ENCODE results near the gene LHCGR.

Gene LHCGR

DNA sequence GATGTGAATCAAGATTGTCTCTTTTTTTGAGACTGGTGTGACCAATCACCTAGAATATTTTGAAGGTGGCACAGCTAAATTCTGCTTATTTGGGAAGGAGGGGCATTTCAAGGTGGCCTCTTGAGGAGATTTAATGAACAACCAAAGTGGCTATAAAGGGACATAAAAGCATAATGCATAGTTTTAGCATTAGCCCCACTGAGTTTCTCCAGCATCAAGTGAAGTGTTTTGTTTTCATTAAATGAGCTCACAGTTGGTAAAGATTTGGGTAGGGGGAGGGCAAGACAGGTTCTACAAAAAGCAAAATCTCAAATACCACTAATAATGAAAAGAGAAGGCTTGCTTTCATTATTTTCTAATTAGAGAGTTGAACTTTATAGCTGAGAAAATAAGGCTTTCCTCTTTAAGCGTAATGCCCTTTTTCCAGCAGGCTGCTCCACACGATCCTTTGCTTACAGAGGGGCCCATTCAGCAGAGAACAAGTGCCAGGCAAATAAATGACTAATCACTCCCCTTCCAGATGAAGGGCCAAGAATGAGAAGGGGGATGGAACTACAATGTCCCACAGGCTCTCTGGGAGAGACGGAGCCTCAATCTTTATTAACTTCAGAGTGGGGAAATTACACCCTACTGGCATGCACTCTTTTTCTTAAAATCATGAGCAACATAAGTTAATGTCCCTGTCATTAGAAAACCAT lies 35.9 kb downstream of the LHCGR start:
- Histone ChIP-seq H3K9me3 (ENCODE audit: control extremely low read depth in 1 of 5, control insufficient read depth in 4 of 5, insufficient read depth in 2 of 5, low read depth in 1 of 5, low read length in 4 of 5) (no peaks in the 10 kb centered on the region), H3K4me3 (ENCODE audit: control insufficient read depth in 1 of 7, extremely low read depth in 1 of 7, insufficient read depth in 4 of 7, low read depth in 2 of 7, low read length in 6 of 7) (no peak overlapping the region), H3K4me1 (ENCODE audit: control extremely low read depth in 1 of 4, control insufficient read depth in 4 of 4, insufficient read depth in 4 of 4, low read length in 3 of 4) (peaks cover 0 to 2% (median 0%) of the 10 kb centered on the region in 4 experiments), H3K36me3 (ENCODE audit: control insufficient read depth in 4 of 4, insufficient read depth in 4 of 4, low read length in 3 of 4) (no peaks in the 10 kb centered on the region), H3K27me3 (replicated peaks in 2 of 5; ENCODE audit: control insufficient read depth in 4 of 5, insufficient read depth in 5 of 5, low read length in 4 of 5) (peaks cover 0 to 2% (median 0%) of the 10 kb centered on the region in 5 experiments), H3K27ac (ENCODE audit: insufficient read depth in 1 of 2, low read depth in 1 of 2, low read length in 2 of 2, poor library complexity in 1 of 2, severe bottlenecking in 2 of 2) (no peak overlapping the region)
- POLR2A ChIA-PET, result no interaction called here
- DNase-seq, result no peak
- 100% methylated on average over 1 of the region's 3 CpGs for WGBS (ENCODE audit: insufficient coverage)
- CTCF ChIA-PET, result no interaction called here

DNA sequence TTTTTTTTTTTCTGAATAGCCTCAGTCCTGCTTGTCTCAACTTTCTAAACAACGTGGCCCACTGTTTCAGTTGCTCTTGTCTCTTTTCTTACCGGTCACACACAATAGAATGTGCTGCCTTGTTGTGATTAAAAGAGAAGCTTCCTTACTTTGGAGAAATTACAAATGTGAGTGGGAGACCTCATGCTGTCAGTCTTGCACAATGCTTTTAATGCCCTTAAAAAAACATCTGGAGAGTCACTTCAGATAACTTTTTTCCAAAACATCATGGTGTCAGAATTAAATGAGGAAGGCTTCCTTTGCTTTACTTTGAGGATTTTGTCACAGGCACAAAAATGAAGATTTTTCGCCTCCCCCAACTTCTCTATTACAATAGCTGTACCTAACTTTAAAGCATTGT lies 37.7 kb downstream of the LHCGR start:
- Histone ChIP-seq H3K27ac (ENCODE audit: insufficient read depth in 1 of 2, low read depth in 1 of 2, low read length in 2 of 2, poor library complexity in 1 of 2, severe bottlenecking in 2 of 2) (no peak overlapping the region), H3K4me3 (ENCODE audit: control insufficient read depth in 1 of 7, extremely low read depth in 1 of 7, insufficient read depth in 4 of 7, low read depth in 2 of 7, low read length in 6 of 7) (no peak overlapping the region), H3K9me3 (ENCODE audit: control extremely low read depth in 1 of 5, control insufficient read depth in 4 of 5, insufficient read depth in 2 of 5, low read depth in 1 of 5, low read length in 4 of 5) (no peaks in the 10 kb centered on the region), H3K36me3 (ENCODE audit: control insufficient read depth in 4 of 4, insufficient read depth in 4 of 4, low read length in 3 of 4) (no peaks in the 10 kb centered on the region), H3K4me1 (ENCODE audit: control extremely low read depth in 1 of 4, control insufficient read depth in 4 of 4, insufficient read depth in 4 of 4, low read length in 3 of 4) (peaks cover 0 to 2% (median 0%) of the 10 kb centered on the region in 4 experiments), H3K27me3 (replicated peaks in 2 of 5; ENCODE audit: control insufficient read depth in 4 of 5, insufficient read depth in 5 of 5, low read length in 4 of 5) (peaks cover 0 to 2% (median 0%) of the 10 kb centered on the region in 5 experiments)
- no peak for DNase-seq
- ChIA-PET POLR2A (no interaction called here), CTCF (no interaction called here)
- no CpG with 5 or more reads among the region's 3 CpGs for WGBS (ENCODE audit: insufficient coverage)

- ChIA-PET CTCF (no interaction called here), POLR2A (no interaction called here)
- Histone ChIP-seq H3K27me3 (replicated peaks in 2 of 5; ENCODE audit: control insufficient read depth in 4 of 5, insufficient read depth in 5 of 5, low read length in 4 of 5) (peaks cover 0 to 4% (median 0%) of the 10 kb centered on the region in 5 experiments), H3K9me3 (ENCODE audit: control extremely low read depth in 1 of 5, control insufficient read depth in 4 of 5, insufficient read depth in 2 of 5, low read depth in 1 of 5, low read length in 4 of 5) (no peaks in the 10 kb centered on the region), H3K4me1 (ENCODE audit: control extremely low read depth in 1 of 4, control insufficient read depth in 4 of 4, insufficient read depth in 4 of 4, low read length in 3 of 4) (peaks cover 0 to 2% (median 0%) of the 10 kb centered on the region in 4 experiments), H3K27ac (ENCODE audit: insufficient read depth in 1 of 2, low read depth in 1 of 2, low read length in 2 of 2, poor library complexity in 1 of 2, severe bottlenecking in 2 of 2) (no peak overlapping the region), H3K36me3 (ENCODE audit: control insufficient read depth in 4 of 4, insufficient read depth in 4 of 4, low read length in 3 of 4) (no peaks in the 10 kb centered on the region), H3K4me3 (ENCODE audit: control insufficient read depth in 1 of 7, extremely low read depth in 1 of 7, insufficient read depth in 4 of 7, low read depth in 2 of 7, low read length in 6 of 7) (no peak overlapping the region)
- 100% methylated on average over 1 of the region's 1 CpG for WGBS (ENCODE audit: insufficient coverage)
- DNase-seq, result no peak
These were observed 39.6 kb downstream of the LHCGR start for GRCh38 chr2:48715956-48716355.

- Histone ChIP-seq H3K27me3 (replicated peaks in 2 of 5; ENCODE audit: control insufficient read depth in 4 of 5, insufficient read depth in 5 of 5, low read length in 4 of 5) (peaks cover 0 to 4% (median 0%) of the 10 kb centered on the region in 5 experiments), H3K36me3 (ENCODE audit: control insufficient read depth in 4 of 4, insufficient read depth in 4 of 4, low read length in 3 of 4) (no peaks in the 10 kb centered on the region), H3K27ac (ENCODE audit: insufficient read depth in 1 of 2, low read depth in 1 of 2, low read length in 2 of 2, poor library complexity in 1 of 2, severe bottlenecking in 2 of 2) (no peak overlapping the region), H3K9me3 (ENCODE audit: control extremely low read depth in 1 of 5, control insufficient read depth in 4 of 5, insufficient read depth in 2 of 5, low read depth in 1 of 5, low read length in 4 of 5) (no peaks in the 10 kb centered on the region), H3K4me3 (ENCODE audit: control insufficient read depth in 1 of 7, extremely low read depth in 1 of 7, insufficient read depth in 4 of 7, low read depth in 2 of 7, low read length in 6 of 7) (no peak overlapping the region), H3K4me1 (ENCODE audit: control extremely low read depth in 1 of 4, control insufficient read depth in 4 of 4, insufficient read depth in 4 of 4, low read length in 3 of 4) (peaks cover 0 to 2% (median 0%) of the 10 kb centered on the region in 4 experiments)
- DNase-seq, result peak in 2 of 3 donors; percentile 41 to 47
- CTCF ChIA-PET, result no interaction called here
- 100% methylated on average over 2 of the region's 7 CpGs for WGBS (ENCODE audit: insufficient coverage)
- POLR2A ChIA-PET, result interaction anchor here (0.6 kb wide), 1 partner anchor 543 kb away, joined by 3 read pairs; no protein-coding TSS in a partner anchor
These were observed 40.3 kb downstream of the LHCGR start for GRCh38 chr2:48715042-48715899.

- Histone ChIP-seq H3K27me3 (replicated peaks in 2 of 5; ENCODE audit: control insufficient read depth in 4 of 5, insufficient read depth in 5 of 5, low read length in 4 of 5) (peaks cover 0 to 4% (median 0%) of the 10 kb centered on the region in 5 experiments), H3K4me1 (ENCODE audit: control extremely low read depth in 1 of 4, control insufficient read depth in 4 of 4, insufficient read depth in 4 of 4, low read length in 3 of 4) (peaks cover 0 to 2% (median 0%) of the 10 kb centered on the region in 4 experiments), H3K36me3 (ENCODE audit: control insufficient read depth in 4 of 4, insufficient read depth in 4 of 4, low read length in 3 of 4) (no peaks in the 10 kb centered on the region), H3K9me3 (ENCODE audit: control extremely low read depth in 1 of 5, control insufficient read depth in 4 of 5, insufficient read depth in 2 of 5, low read depth in 1 of 5, low read length in 4 of 5) (no peaks in the 10 kb centered on the region), H3K4me3 (ENCODE audit: control insufficient read depth in 1 of 7, extremely low read depth in 1 of 7, insufficient read depth in 4 of 7, low read depth in 2 of 7, low read length in 6 of 7) (no peak overlapping the region), H3K27ac (ENCODE audit: insufficient read depth in 1 of 2, low read depth in 1 of 2, low read length in 2 of 2, poor library complexity in 1 of 2, severe bottlenecking in 2 of 2) (no peak overlapping the region)
- CTCF ChIA-PET, result no interaction called here
- WGBS (ENCODE audit: insufficient coverage), result 100% methylated on average over 1 of the region's 2 CpGs
- DNase-seq, result no peak
- POLR2A ChIA-PET, result no interaction called here
These were observed 41.3 kb downstream of the LHCGR start for GRCh38 chr2:48714245-48714644.

DNA sequence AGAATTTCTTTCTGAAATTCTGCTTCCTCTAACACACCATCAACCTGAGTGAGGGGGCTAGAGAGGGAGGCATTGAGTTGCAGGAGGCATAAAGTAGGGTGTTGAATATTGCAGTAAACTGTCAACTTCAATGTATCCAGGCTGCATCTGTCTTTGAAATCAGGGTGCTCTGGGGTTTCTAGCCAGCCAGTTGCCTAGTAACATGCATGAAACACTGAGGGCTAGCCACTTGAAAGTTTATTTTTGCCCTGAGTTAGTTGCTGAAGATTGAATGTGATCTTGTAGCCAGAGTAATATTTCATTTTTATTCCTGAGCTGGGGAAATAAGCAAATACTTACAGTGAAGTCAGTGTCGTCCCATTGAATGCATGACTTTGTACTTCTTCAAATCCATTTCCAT lies 41.9 kb downstream of the LHCGR start:
- Histone ChIP-seq H3K4me1 (ENCODE audit: control extremely low read depth in 1 of 4, control insufficient read depth in 4 of 4, insufficient read depth in 4 of 4, low read length in 3 of 4) (peaks cover 0 to 2% (median 0%) of the 10 kb centered on the region in 4 experiments), H3K9me3 (ENCODE audit: control extremely low read depth in 1 of 5, control insufficient read depth in 4 of 5, insufficient read depth in 2 of 5, low read depth in 1 of 5, low read length in 4 of 5) (no peaks in the 10 kb centered on the region), H3K27me3 (replicated peaks in 2 of 5; ENCODE audit: control insufficient read depth in 4 of 5, insufficient read depth in 5 of 5, low read length in 4 of 5) (peaks cover 0 to 3% (median 0%) of the 10 kb centered on the region in 5 experiments), H3K4me3 (ENCODE audit: control insufficient read depth in 1 of 7, extremely low read depth in 1 of 7, insufficient read depth in 4 of 7, low read depth in 2 of 7, low read length in 6 of 7) (no peak overlapping the region), H3K27ac (ENCODE audit: insufficient read depth in 1 of 2, low read depth in 1 of 2, low read length in 2 of 2, poor library complexity in 1 of 2, severe bottlenecking in 2 of 2) (no peak overlapping the region), H3K36me3 (ENCODE audit: control insufficient read depth in 4 of 4, insufficient read depth in 4 of 4, low read length in 3 of 4) (no peaks in the 10 kb centered on the region)
- WGBS (ENCODE audit: insufficient coverage), result no CpG with 5 or more reads among the region's 1 CpG
- POLR2A ChIA-PET, result no interaction called here
- peak in 1 of 3 donors; percentile 3 for DNase-seq
- CTCF ChIA-PET, result no interaction called here

DNA sequence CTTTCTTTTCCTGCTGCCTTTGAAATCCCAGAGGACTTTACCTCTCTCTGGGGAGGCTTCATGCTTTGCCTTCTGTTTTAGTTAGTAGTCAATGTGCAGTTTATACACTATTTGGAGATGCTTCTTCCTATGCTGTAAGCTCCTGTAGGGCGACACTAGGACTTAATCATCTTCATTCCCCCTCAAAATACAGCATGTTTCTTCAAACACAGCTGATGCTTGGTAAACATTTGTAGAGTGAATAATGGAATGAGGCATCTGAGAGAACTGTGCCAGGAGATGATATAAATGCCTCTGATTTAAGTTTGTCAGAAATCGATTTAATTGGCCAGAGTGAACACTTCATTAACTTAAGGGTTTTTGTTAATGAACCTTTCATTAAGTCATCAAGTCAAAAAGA lies 43.4 kb downstream of the LHCGR start:
- Histone ChIP-seq H3K27ac (ENCODE audit: insufficient read depth in 1 of 2, low read depth in 1 of 2, low read length in 2 of 2, poor library complexity in 1 of 2, severe bottlenecking in 2 of 2) (no peak overlapping the region), H3K4me3 (ENCODE audit: control insufficient read depth in 1 of 7, extremely low read depth in 1 of 7, insufficient read depth in 4 of 7, low read depth in 2 of 7, low read length in 6 of 7) (no peak overlapping the region), H3K4me1 (ENCODE audit: control extremely low read depth in 1 of 4, control insufficient read depth in 4 of 4, insufficient read depth in 4 of 4, low read length in 3 of 4) (peaks cover 0 to 2% (median 0%) of the 10 kb centered on the region in 4 experiments), H3K9me3 (ENCODE audit: control extremely low read depth in 1 of 5, control insufficient read depth in 4 of 5, insufficient read depth in 2 of 5, low read depth in 1 of 5, low read length in 4 of 5) (peaks cover 0 to 3% (median 0%) of the 10 kb centered on the region in 5 experiments), H3K36me3 (ENCODE audit: control insufficient read depth in 4 of 4, insufficient read depth in 4 of 4, low read length in 3 of 4) (no peaks in the 10 kb centered on the region), H3K27me3 (replicated peaks in 2 of 5; ENCODE audit: control insufficient read depth in 4 of 5, insufficient read depth in 5 of 5, low read length in 4 of 5) (peaks cover 0 to 2% (median 0%) of the 10 kb centered on the region in 5 experiments)
- CTCF ChIA-PET, result no interaction called here
- WGBS (ENCODE audit: insufficient coverage), result 80% methylated on average over 1 of the region's 2 CpGs
- DNase-seq, result no peak
- POLR2A ChIA-PET, result no interaction called here

All from common myeloid progenitor, CD34-positive (primary cell).